GM13977 (cell line): ENCODE results near the gene LLCFC1.

Experiments used
- DNase-seq: peaks from one replicate; pipeline ENCODE4 v3.0.0; 2012; ENCODE audit warnings: low spot score
- in situ Hi-C: fragments of 300-500 bp; cut with MboI; formaldehyde crosslinking; loops from one replicate; pipeline ENCODE4 v1.12.0; 2022; ENCODE audit warnings: low sequenced_read_pairs, low pct_unique_long_range_greater_than_20kb, mixed read lengths, inconsistent platforms; ENCODE audit not compliant: unreplicated experiment
- TF ChIP-seq, protein P1 (sequence below): IDR thresholded peaks from 2 replicates; pipeline ENCODE4 v1.5.1; 2012; ENCODE audit warnings: mild to moderate bottlenecking, control low read depth; ENCODE audit not compliant: insufficient read depth; ENCODE audit errors: extremely low read depth, missing control alignments

The LLCFC1 gene

GRCh38 chr7:142910031-142910433, 29.3 kb upstream of the LLCFC1 start:
- in situ Hi-C loops: no loop called here
- DNase-seq: no peak
- TF ChIP-seq, protein P1, sequence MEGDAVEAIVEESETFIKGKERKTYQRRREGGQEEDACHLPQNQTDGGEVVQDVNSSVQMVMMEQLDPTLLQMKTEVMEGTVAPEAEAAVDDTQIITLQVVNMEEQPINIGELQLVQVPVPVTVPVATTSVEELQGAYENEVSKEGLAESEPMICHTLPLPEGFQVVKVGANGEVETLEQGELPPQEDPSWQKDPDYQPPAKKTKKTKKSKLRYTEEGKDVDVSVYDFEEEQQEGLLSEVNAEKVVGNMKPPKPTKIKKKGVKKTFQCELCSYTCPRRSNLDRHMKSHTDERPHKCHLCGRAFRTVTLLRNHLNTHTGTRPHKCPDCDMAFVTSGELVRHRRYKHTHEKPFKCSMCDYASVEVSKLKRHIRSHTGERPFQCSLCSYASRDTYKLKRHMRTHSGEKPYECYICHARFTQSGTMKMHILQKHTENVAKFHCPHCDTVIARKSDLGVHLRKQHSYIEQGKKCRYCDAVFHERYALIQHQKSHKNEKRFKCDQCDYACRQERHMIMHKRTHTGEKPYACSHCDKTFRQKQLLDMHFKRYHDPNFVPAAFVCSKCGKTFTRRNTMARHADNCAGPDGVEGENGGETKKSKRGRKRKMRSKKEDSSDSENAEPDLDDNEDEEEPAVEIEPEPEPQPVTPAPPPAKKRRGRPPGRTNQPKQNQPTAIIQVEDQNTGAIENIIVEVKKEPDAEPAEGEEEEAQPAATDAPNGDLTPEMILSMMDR: no peak

DNA sequence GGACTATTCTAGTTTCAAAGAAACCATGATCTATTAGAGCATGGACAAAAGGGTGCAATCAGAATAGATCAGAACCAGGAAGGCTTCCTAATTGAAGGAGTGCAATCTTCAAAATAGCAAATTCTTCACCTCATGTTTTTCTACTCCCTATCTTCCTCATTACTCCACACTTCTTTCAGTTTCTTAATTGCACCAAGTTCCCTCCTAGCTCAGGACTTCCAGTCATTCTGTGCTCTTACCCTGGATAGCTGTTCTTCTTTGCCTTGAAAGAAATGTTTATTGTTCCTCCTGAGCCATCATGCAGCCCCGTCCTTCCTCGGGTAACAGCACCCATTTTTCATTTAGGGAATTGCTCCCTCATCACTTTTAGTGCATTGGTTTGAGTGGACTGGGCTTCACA, 28.8 kb upstream of the LLCFC1 start:
- TF ChIP-seq, protein P1: no peak
- in situ Hi-C loops: no loop called here
- DNase-seq: no peak

DNA sequence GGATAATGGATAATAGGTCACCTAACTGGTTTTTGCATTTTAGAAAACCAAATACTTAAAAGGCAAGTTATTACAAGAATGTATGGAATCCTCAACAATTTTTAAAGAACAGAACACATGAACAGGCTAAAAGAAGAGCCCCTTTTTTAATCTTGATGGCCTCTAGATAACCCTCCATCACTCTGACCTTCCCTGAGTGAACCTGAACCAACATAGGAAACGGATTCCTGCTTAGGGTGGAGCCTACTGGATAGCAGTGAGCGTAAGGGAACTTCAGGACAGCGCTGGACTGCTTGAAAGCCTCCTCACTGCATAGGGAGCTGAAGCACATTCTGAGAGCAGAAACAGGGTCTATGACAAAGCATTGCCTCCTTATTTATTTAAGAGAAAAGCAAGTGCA, 26.2 kb upstream of the LLCFC1 start:
- DNase-seq: no peak
- in situ Hi-C loops: no loop called here
- TF ChIP-seq, protein P1: no peak

DNA sequence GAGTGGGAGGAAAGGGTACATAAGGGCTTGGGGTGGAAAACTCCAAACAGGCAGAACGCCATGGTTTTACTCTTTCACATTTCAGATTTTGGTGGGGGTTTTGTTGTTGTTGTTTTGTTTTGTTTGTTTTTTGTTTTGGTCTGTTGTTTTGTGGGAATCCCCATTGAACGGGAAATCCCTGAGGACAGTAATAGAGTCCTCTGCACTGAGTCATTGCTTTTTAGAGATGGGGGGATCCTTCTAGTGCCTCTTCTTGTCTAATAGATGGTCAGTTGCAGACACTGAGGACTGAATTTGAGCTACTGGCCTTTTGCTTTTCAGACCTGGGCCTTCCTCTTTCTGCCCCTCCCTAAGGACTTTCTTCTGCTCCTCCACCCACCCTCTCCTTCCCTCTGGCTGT, 25.7 kb upstream of the LLCFC1 start:
- DNase-seq: no peak
- in situ Hi-C loops: no loop called here
- TF ChIP-seq, protein P1: no peak

GRCh38 chr7:142914121-142914520, 25.2 kb upstream of the LLCFC1 start:
- in situ Hi-C loops: no loop called here
- DNase-seq: no peak
- TF ChIP-seq, protein P1: no peak

- in situ Hi-C loops: no loop called here
- DNase-seq: no peak
- TF ChIP-seq, protein P1: no peak
These were observed 24.0 kb upstream of the LLCFC1 start for GRCh38 chr7:142915315-142915714.

- in situ Hi-C loops: no loop called here
- DNase-seq: no peak
- TF ChIP-seq, protein P1: no peak
These were observed 22.8 kb upstream of the LLCFC1 start for GRCh38 chr7:142916508-142916907.
